HG03565 (cell line): ENCODE data around the gene RNF41.
A peak's percentile ranks its signal among the peaks of the same experiment; 100 is the strongest.
"Not testable (repeated sequence)": the region's sequence is repeated elsewhere in the genome, so short reads cannot be mapped to it uniquely, and the experiment has no call there.

Experiments
- ATAC-seq: cut with Tn5 transposase; IDR thresholded peaks from one replicate; pipeline ENCODE4 v1.9.1; 2021; ENCODE audit warnings: mild to moderate bottlenecking, moderate library complexity; ENCODE audit not compliant: unreplicated experiment

Gene RNF41

GRCh38 chr12:56221757-56222530 is at the start of gene RNF41:
TSS of gene RNF41 (minus strand) at chr12:56221922. CDS start at chr12:56214047, 7,875 bp downstream.
- ATAC-seq, result peak; percentile 72

- no peak for ATAC-seq
Measured at GRCh38 chr12:56271031-56271430, 49.3 kb upstream of the RNF41 start.

GRCh38 chr12:56267443-56268071 is 45.8 kb upstream of the RNF41 start:
- ATAC-seq, result no peak

GRCh38 chr12:56266693-56267442 is 45.1 kb upstream of the RNF41 start, which contains the start of gene COQ10A:
TSS of gene COQ10A (plus strand) at chr12:56266942. CDS start at chr12:56267119, 177 bp downstream.
- peak; percentile 78 for ATAC-seq

GRCh38 chr12:56266068-56266692 is 44.5 kb upstream of the RNF41 start:
- not testable (repeated sequence) for ATAC-seq

- ATAC-seq, result not testable (repeated sequence)
Measured at GRCh38 chr12:56262955-56263354, 41.2 kb upstream of the RNF41 start.

GRCh38 chr12:56261503-56262232 is 39.9 kb upstream of the RNF41 start:
- no peak for ATAC-seq

- ATAC-seq, result no peak
Measured at GRCh38 chr12:56260921-56261320, 39.2 kb upstream of the RNF41 start.

GRCh38 chr12:56260380-56260779 is 38.7 kb upstream of the RNF41 start:
- no peak for ATAC-seq

- ATAC-seq, result no peak
Measured at GRCh38 chr12:56258820-56259183, 37.1 kb upstream of the RNF41 start.

GRCh38 chr12:56258068-56258819 is 36.5 kb upstream of the RNF41 start, which contains the start of gene ANKRD52:
TSS of gene ANKRD52 (minus strand) at chr12:56258384. CDS start at chr12:56258269, 115 bp downstream.
- ATAC-seq, result peak; percentile 74

GRCh38 chr12:56257491-56258067 is 35.9 kb upstream of the RNF41 start:
- peak; percentile 6 for ATAC-seq

GRCh38 chr12:56257071-56257470 is 35.3 kb upstream of the RNF41 start:
- no peak for ATAC-seq

- ATAC-seq, result no peak
Measured at GRCh38 chr12:56256326-56256960, 34.7 kb upstream of the RNF41 start.

- ATAC-seq, result no peak
Measured at GRCh38 chr12:56255671-56256070, 33.9 kb upstream of the RNF41 start.

GRCh38 chr12:56253091-56253490 is 31.4 kb upstream of the RNF41 start:
- no peak for ATAC-seq

GRCh38 chr12:56252649-56253048 is 30.9 kb upstream of the RNF41 start:
- no peak for ATAC-seq

GRCh38 chr12:56248711-56249110 is 27.0 kb upstream of the RNF41 start:
- ATAC-seq, result no peak

- no peak for ATAC-seq
Measured at GRCh38 chr12:56247923-56248322, 26.2 kb upstream of the RNF41 start.
